GM23338 (cell line): ENCODE results near the gene RHEBL1. TPM values are rescaled to one million over a fixed set of nuclear protein-coding genes. Genes with fewer than 3 reads are reported as not detected.

Experiments
- ATAC-seq: fragments of 200-7000 bp; cut with Tn5 transposase; 3 replicates; pipeline ENCODE4 v1.9.1; 2020
- DNase-seq: peaks from one replicate; pipeline ENCODE4 v3.0.0-alpha.2; 2015; ENCODE audit warnings: low spot score
- H2AFZ ChIP-seq: fragments of 200-600 bp; sonication (generic); 2 replicates; pipeline ENCODE4 v1.8.0; 2016; ENCODE audit warnings: antibody characterized with exemption, mild to moderate bottlenecking, moderate library complexity
- H3F3A ChIP-seq: fragments of 200-600 bp; sonication (generic); replicated peaks from 2 replicates; pipeline ENCODE4 v1.8.0; 2017; ENCODE audit warnings: antibody characterized with exemption, mixed run types, low read depth
- H3K27ac ChIP-seq: fragments of 200-600 bp; sonication (generic); 2 replicates; pipeline ENCODE4 v1.6.1; 2016; ENCODE audit warnings: low read depth
- H3K27me3 ChIP-seq: fragments of 200-600 bp; sonication (generic); 2 replicates; pipeline ENCODE4 v1.8.0; 2016; ENCODE audit warnings: mild to moderate bottlenecking, mixed run types, moderate library complexity; ENCODE audit not compliant: insufficient read depth
- H3K36me3 ChIP-seq: fragments of 200-600 bp; sonication (generic); 2 replicates; pipeline ENCODE4 v1.8.0; 2016; ENCODE audit warnings: mild to moderate bottlenecking; ENCODE audit not compliant: insufficient read depth
- H3K4me1 ChIP-seq: fragments of 200-600 bp; sonication (generic); 2 replicates; pipeline ENCODE4 v1.8.0; 2016; ENCODE audit warnings: mild to moderate bottlenecking, moderate library complexity; ENCODE audit not compliant: insufficient read depth
- H3K4me2 ChIP-seq: fragments of 200-600 bp; sonication (generic); 2 replicates; pipeline ENCODE4 v1.7.1; 2017; ENCODE audit warnings: mixed run types
- H3K4me3 ChIP-seq: fragments of 200-600 bp; sonication (generic); 2 replicates; pipeline ENCODE4 v1.6.1; 2016; ENCODE audit warnings: mixed run types
- H3K79me2 ChIP-seq: fragments of 200-600 bp; sonication (generic); replicated peaks from 2 replicates; pipeline ENCODE4 v1.8.0; 2017; ENCODE audit warnings: mild to moderate bottlenecking; ENCODE audit not compliant: insufficient read depth
- H3K9me2 ChIP-seq: fragments of 200-600 bp; sonication (generic); 2 replicates; pipeline ENCODE4 v1.8.0; 2017; ENCODE audit not compliant: insufficient read depth
- H4K20me1 ChIP-seq: fragments of 200-600 bp; sonication (generic); replicated peaks from 2 replicates; pipeline ENCODE4 v1.8.0; 2017; ENCODE audit warnings: mild to moderate bottlenecking; ENCODE audit not compliant: insufficient read depth
- H3K27ac Mint-ChIP-seq: 2 replicates; pipeline ENCODE4 v1.8.0; 2020; ENCODE audit warnings: inconsistent platforms, mild to moderate bottlenecking, moderate library complexity, mixed read lengths
- H3K27me3 Mint-ChIP-seq: 3 replicates; pipeline ENCODE4 v1.8.0; 2022; ENCODE audit warnings: low read depth, mild to moderate bottlenecking, moderate library complexity, mixed read lengths, inconsistent platforms; ENCODE audit not compliant: insufficient read depth, poor library complexity
- H3K36me3 Mint-ChIP-seq: 3 replicates; pipeline ENCODE4 v1.8.0; 2021; ENCODE audit warnings: low read depth, mild to moderate bottlenecking, inconsistent platforms, moderate library complexity, mixed read lengths
- H3K4me1 Mint-ChIP-seq: 3 replicates; pipeline ENCODE4 v1.8.0; 2020; ENCODE audit warnings: mild to moderate bottlenecking, inconsistent platforms, mixed read lengths
- H3K4me3 Mint-ChIP-seq: 3 replicates; pipeline ENCODE4 v1.8.0; 2021; ENCODE audit warnings: moderate library complexity, mild to moderate bottlenecking, inconsistent platforms, mixed read lengths
- H3K9me3 Mint-ChIP-seq: 3 replicates; pipeline ENCODE4 v1.8.0; 2020; ENCODE audit warnings: moderate library complexity, mild to moderate bottlenecking, inconsistent platforms, mixed read lengths
- CREB1 ChIP-seq: fragments of 250-450 bp; sonication (Bioruptor Pico); IDR thresholded peaks from 2 replicates; pipeline ENCODE4 v1.5.0; 2020; ENCODE audit warnings: low read depth, mild to moderate bottlenecking, moderate library complexity
- EZH2 ChIP-seq: fragments of 200-600 bp; sonication (generic); IDR thresholded peaks from one replicate; pipeline ENCODE4 v1.8.0; 2017; ENCODE audit warnings: antibody characterized with exemption, mild to moderate bottlenecking, low read depth; ENCODE audit not compliant: unreplicated experiment
- EZH2phosphoT487 ChIP-seq: fragments of 200-600 bp; sonication (generic); IDR thresholded peaks from one replicate; pipeline ENCODE4 v1.8.1; 2018; ENCODE audit warnings: antibody characterized with exemption; ENCODE audit not compliant: unreplicated experiment
- JUNB ChIP-seq: IDR thresholded peaks from one replicate; pipeline ENCODE4 v1.6.1; 2016; ENCODE audit warnings: antibody characterized with exemption; ENCODE audit not compliant: unreplicated experiment
- NANOG ChIP-seq: IDR thresholded peaks from 2 replicates; pipeline ENCODE4 v1.6.1; 2016; ENCODE audit warnings: antibody characterized with exemption, borderline replicate concordance
- POLR2AphosphoS5 ChIP-seq: IDR thresholded peaks from 2 replicates; pipeline ENCODE4 v1.6.1; 2016; ENCODE audit warnings: antibody characterized with exemption, low read depth
- STAT1 ChIP-seq: IDR thresholded peaks from one replicate; pipeline ENCODE4 v1.6.1; 2016; ENCODE audit warnings: antibody characterized with exemption; ENCODE audit not compliant: unreplicated experiment
- ZNF114 ChIP-seq: fragments of 250-450 bp; sonication (Bioruptor Pico); IDR thresholded peaks from 2 replicates; pipeline ENCODE4 v1.5.0; 2020; ENCODE audit warnings: mild to moderate bottlenecking, moderate library complexity
- ZNF331 ChIP-seq: fragments of 250-450 bp; sonication (Bioruptor Pico); IDR thresholded peaks from 2 replicates; pipeline ENCODE4 v1.5.0; 2020; ENCODE audit warnings: low read depth, mild to moderate bottlenecking, moderate library complexity
- polyA plus RNA-seq: library from polyadenylated mRNA; unstranded; fragments of >200 nt; fragmentation: Nextera tagmentation; extraction: Ambion mirVana; gene quantifications from 2 replicates; pipeline ENCODE4 v1.2.1, GENCODE V29; 2016
- total RNA-seq: library from RNA; depleted of rRNA; stranded (reverse); fragments of >200 nt; shearing (Covaris generic); gene quantifications from 2 replicates; pipeline ENCODE4 v1.2.3, GENCODE V29; 2014
- TF ChIP-seq, protein P1 (sequence below), 2 experiments: fragments of 200-600 bp in 1 of 2; sonication (generic) in 1 of 2; conservative IDR thresholded peaks; 2 replicates each; pipeline versions ENCODE4 v1.5.1 to v1.6.1; 2016 to 2017; ENCODE audit warnings: antibody characterized with exemption in 2 of 2, low read depth in 2 of 2, mild to moderate bottlenecking in 2 of 2, moderate library complexity in 1 of 2
- TF ChIP-seq, protein P2 (sequence below): IDR thresholded peaks from one replicate; pipeline ENCODE4 v1.6.1; 2018; ENCODE audit warnings: antibody characterized with exemption; ENCODE audit not compliant: unreplicated experiment
- TF ChIP-seq, protein P3 (sequence below): IDR thresholded peaks from 2 replicates; pipeline ENCODE4 v1.6.1; 2016; ENCODE audit warnings: antibody characterized with exemption

Gene RHEBL1
- total and polyA plus RNA-seq, 2 experiments from 2014 or later, result 9.4 to 11.8 TPM

DNA sequence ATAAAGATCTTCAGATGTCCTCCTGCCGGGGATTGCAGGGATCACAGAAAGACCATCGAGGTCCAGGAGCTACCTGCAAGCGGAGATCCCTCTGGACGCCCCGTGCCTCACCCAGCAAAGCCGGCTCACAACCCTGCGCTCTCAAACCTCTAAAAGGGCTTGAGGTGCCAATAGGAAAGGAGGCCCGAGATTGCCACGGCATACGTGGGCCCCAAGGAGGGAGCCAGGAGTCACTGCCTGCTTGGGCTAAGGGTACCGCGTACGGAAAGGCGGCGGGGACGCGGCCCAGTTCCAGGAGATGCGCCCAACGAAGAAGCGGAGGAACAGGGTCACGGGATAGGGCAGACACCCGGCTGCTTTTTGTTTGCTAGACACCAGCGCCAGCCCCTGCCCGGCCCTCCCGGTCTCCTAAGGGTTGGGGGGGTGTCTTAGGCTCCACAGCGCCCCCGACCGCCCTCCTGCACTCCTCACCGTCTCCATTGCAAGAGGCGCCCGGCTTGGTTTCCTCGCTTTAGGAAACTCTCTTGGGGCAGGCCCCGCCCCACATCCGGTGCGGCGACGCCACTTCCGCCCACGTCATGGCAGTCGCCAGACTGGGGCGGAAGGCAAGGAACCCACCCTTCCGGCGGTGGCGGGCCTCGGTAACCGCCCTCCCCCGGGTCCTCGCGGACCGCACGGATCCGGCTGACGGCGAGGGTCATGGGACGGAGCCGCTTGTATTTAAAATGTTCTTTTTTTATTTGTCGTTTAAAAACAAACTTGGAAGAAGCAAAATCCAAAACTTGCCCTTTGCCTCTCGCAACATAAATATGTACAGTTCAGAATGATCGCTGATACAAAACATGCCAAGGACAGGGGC is 51.3 kb downstream of the RHEBL1 start, which contains the start of gene PRKAG1:
TSS of gene PRKAG1 (minus strand) at position 516 of the 859 bp plus-strand sequence. CDS start at position 480, 36 bp downstream.
- peaks cover 20% of the 10 kb centered on the region for H3K27me3 Mint-ChIP-seq
- Histone ChIP-seq H3K9me2 (no peaks in the 10 kb centered on the region), H2AFZ (peak within 1 kb of the TSS; percentile 91), H4K20me1 (peaks cover 4% of the 10 kb centered on the region; the same call in 1 of the 2 replicates), H3K4me1 (peaks cover 5% of the 10 kb centered on the region; the same call in 1 of the 2 replicates), H3K79me2 (no peaks in the 10 kb centered on the region), H3K4me3 (peak within 1 kb of the TSS; percentile 81), H3K36me3 (peaks cover 15% of the 10 kb centered on the region), H3F3A (peaks cover 16% of the 10 kb centered on the region; the same call in 1 of the 2 replicates), H3K27me3 (no peaks in the 10 kb centered on the region), H3K27ac (peak within 1 kb of the TSS; percentile 97), H3K4me2 (peak within 1 kb of the TSS; percentile 88)
- DNase-seq, result peak; percentile 99
- H3K4me3 Mint-ChIP-seq, result peak within 1 kb of the TSS; percentile 93
- H3K4me1 Mint-ChIP-seq, result peaks cover 18% of the 10 kb centered on the region; the same call in 2 of the 3 replicates
- TF ChIP-seq ZNF114, result no peak
- no peak for TF ChIP-seq STAT1
- TF ChIP-seq NANOG, result no peak
- TF ChIP-seq, protein P1, sequence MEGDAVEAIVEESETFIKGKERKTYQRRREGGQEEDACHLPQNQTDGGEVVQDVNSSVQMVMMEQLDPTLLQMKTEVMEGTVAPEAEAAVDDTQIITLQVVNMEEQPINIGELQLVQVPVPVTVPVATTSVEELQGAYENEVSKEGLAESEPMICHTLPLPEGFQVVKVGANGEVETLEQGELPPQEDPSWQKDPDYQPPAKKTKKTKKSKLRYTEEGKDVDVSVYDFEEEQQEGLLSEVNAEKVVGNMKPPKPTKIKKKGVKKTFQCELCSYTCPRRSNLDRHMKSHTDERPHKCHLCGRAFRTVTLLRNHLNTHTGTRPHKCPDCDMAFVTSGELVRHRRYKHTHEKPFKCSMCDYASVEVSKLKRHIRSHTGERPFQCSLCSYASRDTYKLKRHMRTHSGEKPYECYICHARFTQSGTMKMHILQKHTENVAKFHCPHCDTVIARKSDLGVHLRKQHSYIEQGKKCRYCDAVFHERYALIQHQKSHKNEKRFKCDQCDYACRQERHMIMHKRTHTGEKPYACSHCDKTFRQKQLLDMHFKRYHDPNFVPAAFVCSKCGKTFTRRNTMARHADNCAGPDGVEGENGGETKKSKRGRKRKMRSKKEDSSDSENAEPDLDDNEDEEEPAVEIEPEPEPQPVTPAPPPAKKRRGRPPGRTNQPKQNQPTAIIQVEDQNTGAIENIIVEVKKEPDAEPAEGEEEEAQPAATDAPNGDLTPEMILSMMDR (conservative IDR thresholded peaks at IDR 0.05; ENCODE audit: low read depth in 2 of 2), result peak; percentile 39 to 69
- TF ChIP-seq CREB1, result peak; percentile 92
- TF ChIP-seq, protein P2, sequence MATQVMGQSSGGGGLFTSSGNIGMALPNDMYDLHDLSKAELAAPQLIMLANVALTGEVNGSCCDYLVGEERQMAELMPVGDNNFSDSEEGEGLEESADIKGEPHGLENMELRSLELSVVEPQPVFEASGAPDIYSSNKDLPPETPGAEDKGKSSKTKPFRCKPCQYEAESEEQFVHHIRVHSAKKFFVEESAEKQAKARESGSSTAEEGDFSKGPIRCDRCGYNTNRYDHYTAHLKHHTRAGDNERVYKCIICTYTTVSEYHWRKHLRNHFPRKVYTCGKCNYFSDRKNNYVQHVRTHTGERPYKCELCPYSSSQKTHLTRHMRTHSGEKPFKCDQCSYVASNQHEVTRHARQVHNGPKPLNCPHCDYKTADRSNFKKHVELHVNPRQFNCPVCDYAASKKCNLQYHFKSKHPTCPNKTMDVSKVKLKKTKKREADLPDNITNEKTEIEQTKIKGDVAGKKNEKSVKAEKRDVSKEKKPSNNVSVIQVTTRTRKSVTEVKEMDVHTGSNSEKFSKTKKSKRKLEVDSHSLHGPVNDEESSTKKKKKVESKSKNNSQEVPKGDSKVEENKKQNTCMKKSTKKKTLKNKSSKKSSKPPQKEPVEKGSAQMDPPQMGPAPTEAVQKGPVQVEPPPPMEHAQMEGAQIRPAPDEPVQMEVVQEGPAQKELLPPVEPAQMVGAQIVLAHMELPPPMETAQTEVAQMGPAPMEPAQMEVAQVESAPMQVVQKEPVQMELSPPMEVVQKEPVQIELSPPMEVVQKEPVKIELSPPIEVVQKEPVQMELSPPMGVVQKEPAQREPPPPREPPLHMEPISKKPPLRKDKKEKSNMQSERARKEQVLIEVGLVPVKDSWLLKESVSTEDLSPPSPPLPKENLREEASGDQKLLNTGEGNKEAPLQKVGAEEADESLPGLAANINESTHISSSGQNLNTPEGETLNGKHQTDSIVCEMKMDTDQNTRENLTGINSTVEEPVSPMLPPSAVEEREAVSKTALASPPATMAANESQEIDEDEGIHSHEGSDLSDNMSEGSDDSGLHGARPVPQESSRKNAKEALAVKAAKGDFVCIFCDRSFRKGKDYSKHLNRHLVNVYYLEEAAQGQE, result no peak
- TF ChIP-seq, protein P3, sequence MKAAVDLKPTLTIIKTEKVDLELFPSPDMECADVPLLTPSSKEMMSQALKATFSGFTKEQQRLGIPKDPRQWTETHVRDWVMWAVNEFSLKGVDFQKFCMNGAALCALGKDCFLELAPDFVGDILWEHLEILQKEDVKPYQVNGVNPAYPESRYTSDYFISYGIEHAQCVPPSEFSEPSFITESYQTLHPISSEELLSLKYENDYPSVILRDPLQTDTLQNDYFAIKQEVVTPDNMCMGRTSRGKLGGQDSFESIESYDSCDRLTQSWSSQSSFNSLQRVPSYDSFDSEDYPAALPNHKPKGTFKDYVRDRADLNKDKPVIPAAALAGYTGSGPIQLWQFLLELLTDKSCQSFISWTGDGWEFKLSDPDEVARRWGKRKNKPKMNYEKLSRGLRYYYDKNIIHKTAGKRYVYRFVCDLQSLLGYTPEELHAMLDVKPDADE, result peak; percentile 71; the same call in 1 of the 2 replicates
- TF ChIP-seq JUNB, result no peak
- no peak for TF ChIP-seq EZH2phosphoT487
- TF ChIP-seq EZH2, result no peak
- no peak for TF ChIP-seq ZNF331 (CRISPR knock-in tag)
- TF ChIP-seq POLR2AphosphoS5, result peak; percentile 85
- peak; percentile 91 for ATAC-seq
- peaks cover 25% of the 10 kb centered on the region for H3K36me3 Mint-ChIP-seq
- peak within 1 kb of the TSS; percentile 97 for H3K27ac Mint-ChIP-seq
- no peaks in the 10 kb centered on the region for H3K9me3 Mint-ChIP-seq
